GM21723 (cell line): Measurements from ENCODE around the gene JUND.
A peak's percentile ranks its signal among the peaks of the same experiment; 100 is the strongest.
"Not testable (repeated sequence)": the region's sequence is repeated elsewhere in the genome, so short reads cannot be mapped to it uniquely, and the experiment has no call there.

ENCODE experiments used
- ATAC-seq: cut with Tn5 transposase; IDR thresholded peaks from one replicate; pipeline ENCODE4 v1.9.1; 2021; ENCODE audit warnings: mild to moderate bottlenecking, moderate library complexity; ENCODE audit not compliant: unreplicated experiment

The JUND gene

GRCh38 chr19:18281082-18282020, at the start of gene JUND:
JUND (minus strand) TSS chr19:18281622; CDS start chr19:18281484, 138 bp downstream.
- peak; percentile 67 for ATAC-seq

GRCh38 chr19:18330868-18331267, 49.4 kb upstream of the JUND start:
- ATAC-seq, result no peak

- no peak for ATAC-seq
Measured at GRCh38 chr19:18329035-18329376, 47.6 kb upstream of the JUND start.

DNA sequence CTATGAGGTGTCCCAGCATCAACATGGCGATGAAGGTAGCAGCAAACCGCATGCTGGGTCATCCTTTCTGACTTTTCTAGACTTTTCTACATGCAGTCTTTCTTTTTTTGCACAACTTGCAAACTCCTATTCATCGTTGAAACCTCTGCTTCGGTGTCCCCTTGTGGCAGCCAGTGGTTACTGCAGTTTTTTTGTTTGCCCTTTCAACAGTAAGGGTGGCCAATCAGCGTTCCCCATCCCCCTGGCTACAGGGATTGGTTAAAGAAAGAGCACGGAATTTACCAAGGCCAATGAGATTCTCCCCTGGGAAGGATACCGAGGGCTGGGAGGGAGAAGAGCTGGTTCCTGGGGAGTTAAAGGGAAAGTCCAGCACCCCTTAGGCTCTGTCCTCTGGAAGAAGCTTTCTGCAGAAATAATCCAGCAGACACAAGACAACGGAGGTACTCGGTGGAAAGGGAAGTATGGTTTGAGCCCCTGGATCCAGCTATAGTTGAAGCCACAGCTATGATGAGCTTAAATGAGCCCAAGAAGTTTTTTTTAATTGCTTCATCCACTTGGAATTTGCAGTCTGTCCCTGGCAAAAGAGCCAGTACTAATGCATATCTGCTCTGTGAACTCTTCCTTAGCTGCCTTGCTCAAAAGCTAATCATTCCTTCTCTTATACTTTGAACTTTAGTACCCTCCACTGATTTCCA, 47.1 kb upstream of the JUND start:
- ATAC-seq, result peak; percentile 79

- ATAC-seq, result no peak
Measured at GRCh38 chr19:18326772-18327171, 45.4 kb upstream of the JUND start.

GRCh38 chr19:18324373-18324731, 42.9 kb upstream of the JUND start:
- not testable (repeated sequence) for ATAC-seq

- peak; percentile 82 for ATAC-seq
Measured at GRCh38 chr19:18322759-18323460, 41.5 kb upstream of the JUND start, which contains the start of gene LSM4. LSM4 (minus strand) TSS chr19:18323076; CDS start chr19:18323020, 56 bp downstream.

DNA sequence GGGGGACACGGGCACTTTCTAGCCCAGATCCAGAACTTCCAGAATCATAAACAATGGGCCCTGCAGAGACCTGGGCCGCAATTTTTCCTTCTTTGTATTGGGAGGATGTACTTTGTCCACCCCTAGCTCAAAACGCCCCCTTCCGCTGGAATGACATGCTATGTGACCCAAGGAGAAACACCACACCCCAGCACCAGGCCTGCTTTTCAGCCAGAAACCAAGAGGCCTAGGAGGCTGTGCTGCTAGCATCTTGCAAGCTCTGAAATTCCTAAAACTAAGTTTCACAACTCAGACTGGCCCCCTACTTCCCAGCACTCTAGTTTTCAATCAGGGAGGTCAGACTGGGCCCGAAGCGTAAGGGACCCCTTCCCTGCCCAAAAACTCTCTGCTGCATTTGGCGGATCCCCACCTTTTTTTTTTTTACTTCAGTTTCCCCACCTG, 40.9 kb upstream of the JUND start:
- no peak for ATAC-seq

GRCh38 chr19:18321734-18322102, 40.3 kb upstream of the JUND start:
- no peak for ATAC-seq

DNA sequence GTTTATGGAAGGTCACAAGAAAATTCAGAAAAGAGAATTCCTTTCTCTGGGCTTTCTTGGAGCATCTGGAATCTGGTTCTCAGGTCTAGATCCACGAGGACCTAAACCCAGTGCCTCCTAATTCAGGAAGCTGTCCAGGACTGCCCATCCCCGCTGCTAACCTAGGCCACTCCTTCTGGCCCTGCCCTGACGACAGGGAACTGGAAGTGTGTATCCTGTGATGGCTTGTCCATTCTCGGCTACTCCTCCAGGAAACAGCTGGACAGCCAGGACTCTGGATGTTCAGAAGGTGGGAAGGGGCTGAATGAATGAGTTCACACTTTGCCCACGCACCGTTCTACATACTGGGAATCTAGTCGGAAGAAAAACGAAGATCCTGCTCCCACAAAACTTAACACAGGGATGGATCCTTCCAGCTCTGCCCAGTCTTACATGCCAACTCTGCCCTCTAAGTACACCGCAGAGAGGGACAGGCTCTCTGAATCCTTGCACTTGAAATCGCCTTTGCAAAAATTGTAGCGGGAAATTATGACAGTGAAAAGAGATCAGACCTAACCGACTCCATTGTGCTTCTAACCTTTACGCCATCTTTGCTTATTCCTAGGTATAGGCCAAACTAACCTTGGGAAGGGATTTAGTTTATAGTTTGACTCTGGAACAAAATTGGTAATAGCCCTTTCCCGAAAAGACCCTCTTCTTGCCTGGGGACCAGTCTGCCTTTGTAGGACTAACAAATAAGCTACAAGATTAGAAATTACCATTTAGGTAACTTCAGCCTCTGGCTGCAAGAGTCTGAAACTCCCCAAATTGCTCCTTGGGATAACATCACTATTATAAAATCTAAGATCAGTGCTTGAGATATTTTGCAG, 39.7 kb upstream of the JUND start:
- no peak for ATAC-seq

GRCh38 chr19:18319591-18320135, 38.2 kb upstream of the JUND start:
- ATAC-seq, result no peak

GRCh38 chr19:18317961-18318800, 36.8 kb upstream of the JUND start:
- no peak for ATAC-seq

DNA sequence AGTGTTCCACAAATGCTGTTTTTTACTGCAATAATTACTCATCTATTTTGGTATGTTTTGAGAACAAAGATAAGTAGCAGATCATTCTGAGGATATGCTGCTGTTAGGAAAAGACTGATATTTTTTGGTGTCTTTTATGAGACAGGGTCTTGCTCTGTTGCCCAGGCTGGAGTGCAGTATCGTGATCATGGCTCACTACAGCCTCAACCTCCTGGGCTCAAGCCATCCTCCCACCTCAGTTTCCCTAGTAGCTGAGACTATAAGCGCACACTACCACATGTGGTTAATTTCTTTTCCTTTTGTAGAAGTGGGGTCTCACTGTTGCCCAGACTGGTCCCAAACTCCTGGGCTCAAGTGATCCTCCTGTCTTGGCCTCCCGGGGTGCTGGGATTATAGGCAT, 32.0 kb upstream of the JUND start:
- ATAC-seq, result no peak

GRCh38 chr19:18312092-18312534, 30.7 kb upstream of the JUND start:
- ATAC-seq, result no peak

- no peak for ATAC-seq
Measured at GRCh38 chr19:18311502-18312091, 30.2 kb upstream of the JUND start.

- no peak for ATAC-seq
Measured at GRCh38 chr19:18310966-18311365, 29.5 kb upstream of the JUND start.

- no peak for ATAC-seq
Measured at GRCh38 chr19:18310118-18310909, 28.9 kb upstream of the JUND start.

DNA sequence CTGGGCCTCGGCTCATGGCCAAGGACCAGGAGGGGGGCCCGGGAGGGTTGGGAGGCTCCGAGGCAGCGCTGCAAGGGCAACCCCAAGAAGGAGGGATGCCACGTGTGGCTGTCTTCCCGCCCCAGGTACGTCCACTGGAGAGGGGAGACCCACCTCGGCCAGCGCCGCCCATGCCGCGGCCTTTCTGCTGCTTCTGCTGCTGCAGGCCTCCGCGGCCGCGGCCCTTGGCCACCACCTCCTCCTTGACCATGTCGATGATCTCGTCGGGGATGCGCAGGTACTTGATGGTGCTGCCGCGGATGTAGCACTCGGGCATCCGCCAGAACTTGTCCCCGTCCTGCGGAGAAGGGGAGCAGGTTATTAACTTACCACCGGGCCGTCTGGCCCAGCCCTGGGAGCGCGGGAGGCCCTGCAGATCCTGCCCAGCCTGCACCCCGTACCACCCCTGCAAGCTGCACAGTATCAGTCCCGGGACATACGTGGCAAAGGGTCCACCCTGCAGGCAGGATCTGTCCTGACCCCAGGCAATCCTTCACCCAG, 28.2 kb upstream of the JUND start:
- no peak for ATAC-seq
